Breast epithelium (tissue), 4 donors: ENCODE data around the gene FAM219B. TPM values are rescaled to one million over a fixed set of nuclear protein-coding genes. Genes with fewer than 3 reads are reported as not detected.
"Not testable (repeated sequence)": the region's sequence is repeated elsewhere in the genome, so short reads cannot be mapped to it uniquely, and the experiment has no call there.

ENCODE experiments used
- DNase-seq, 2 donors: peaks; one replicate each; pipeline ENCODE4 v3.0.0-alpha.2; 2019; ENCODE audit warnings: low spot score in 2 of 2
- H3K27ac ChIP-seq, 2 donors: fragments of 200-600 bp; sonication (generic) in 1 of 2; one replicate each; pipeline ENCODE4 v1.5.1; 2016 to 2019; ENCODE audit warnings: mild to moderate bottlenecking in 1 of 2
- H3K27me3 ChIP-seq, 2 donors: fragments of 200-600 bp; sonication (generic) in 1 of 2; one replicate each; pipeline versions ENCODE4 v1.5.1 to v1.6.0; 2017 to 2019; ENCODE audit warnings: control low read depth in 1 of 2, mild to moderate bottlenecking in 1 of 2
- H3K36me3 ChIP-seq: fragments of 200-600 bp; one replicate; pipeline ENCODE4 v1.5.1; 2019
- H3K4me1 ChIP-seq, 2 donors: fragments of 200-600 bp; sonication (generic); one replicate each; pipeline ENCODE4 v1.5.1; 2016 to 2019; ENCODE audit warnings: control low read depth in 1 of 2
- H3K4me3 ChIP-seq, 3 donors: fragments of 200-600 bp; sonication (generic); 1 replicate in 2 of 3; 2 replicates in 1 of 3; pipeline ENCODE4 v1.5.1; 2016 to 2019; ENCODE audit warnings: mild to moderate bottlenecking in 3 of 3, moderate library complexity in 2 of 3
- H3K9me3 ChIP-seq, 2 donors: fragments of 200-600 bp; sonication (generic) in 1 of 2; one replicate each; pipeline ENCODE4 v1.5.1; 2016 to 2019; ENCODE audit warnings: control low read depth in 1 of 2
- POLR2A ChIP-seq: fragments of 450-650 bp; IDR thresholded peaks from one replicate; pipeline ENCODE4 v1.6.1; 2016; ENCODE audit warnings: antibody characterized with exemption, mild to moderate bottlenecking, moderate library complexity
- POLR2AphosphoS5 ChIP-seq, 3 donors: sonication (generic); formaldehyde crosslinking; IDR thresholded peaks; one replicate each; pipeline ENCODE4 v1.6.1; 2017; ENCODE audit warnings: antibody characterized with exemption in 3 of 3
- intact Hi-C: fragments of 100-400 bp; cut with DNase I; formaldehyde crosslinking; loops from one replicate; pipeline ENCODE4 v1.15.1; 2023; ENCODE audit warnings: low total_unique reads
- total RNA-seq, 3 donors: library from RNA; depleted of rRNA; stranded (reverse); fragments of >200 nt; gene quantifications; one replicate each; pipeline ENCODE4 v1.1.0, GENCODE V29; 2016
- TF ChIP-seq, protein P1 (sequence below), 3 donors: fragments of 450-650 bp; IDR thresholded peaks; one replicate each; pipeline ENCODE4 v1.5.1; 2016 to 2017; ENCODE audit warnings: antibody characterized with exemption in 3 of 3, mild to moderate bottlenecking in 3 of 3, moderate library complexity in 3 of 3

Gene FAM219B
- total RNA-seq, 3 donors from 2014 or later, result 51.4 to 72.0 (median 54.1) TPM

DNA sequence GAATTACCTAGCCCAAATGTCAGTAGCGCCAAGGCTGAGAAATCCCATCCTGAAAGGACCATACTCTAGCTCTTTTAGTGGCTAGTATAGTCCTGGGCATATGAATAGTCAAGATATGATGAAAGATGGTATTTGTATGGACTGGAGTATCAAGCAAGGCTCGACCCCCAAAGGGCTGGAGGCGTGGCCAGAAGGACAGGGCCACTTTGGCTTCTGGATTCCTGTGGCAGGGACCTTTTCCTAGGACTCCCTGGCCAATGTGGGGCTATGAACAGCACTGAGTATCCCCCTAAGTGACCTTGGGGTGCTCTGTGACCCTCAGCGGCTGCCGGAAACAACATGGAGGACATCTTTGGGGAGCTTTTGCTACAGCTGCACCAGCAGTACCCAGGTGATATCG is 10.8 kb downstream of the FAM219B start:
- H3K27ac ChIP-seq, result no peak overlapping the region
- no peaks in the 10 kb centered on the region for H3K27me3 ChIP-seq
- DNase-seq, result no peak
- no peaks in the 10 kb centered on the region for H3K4me1 ChIP-seq
- no peaks in the 10 kb centered on the region for H3K9me3 ChIP-seq
- no peaks in the 10 kb centered on the region for H3K36me3 ChIP-seq
- intact Hi-C loops, result no loop called here
- no peak overlapping the region for H3K4me3 ChIP-seq
- TF ChIP-seq POLR2AphosphoS5 (IDR thresholded peaks at IDR 0.05), result no peak
- TF ChIP-seq, protein P1, sequence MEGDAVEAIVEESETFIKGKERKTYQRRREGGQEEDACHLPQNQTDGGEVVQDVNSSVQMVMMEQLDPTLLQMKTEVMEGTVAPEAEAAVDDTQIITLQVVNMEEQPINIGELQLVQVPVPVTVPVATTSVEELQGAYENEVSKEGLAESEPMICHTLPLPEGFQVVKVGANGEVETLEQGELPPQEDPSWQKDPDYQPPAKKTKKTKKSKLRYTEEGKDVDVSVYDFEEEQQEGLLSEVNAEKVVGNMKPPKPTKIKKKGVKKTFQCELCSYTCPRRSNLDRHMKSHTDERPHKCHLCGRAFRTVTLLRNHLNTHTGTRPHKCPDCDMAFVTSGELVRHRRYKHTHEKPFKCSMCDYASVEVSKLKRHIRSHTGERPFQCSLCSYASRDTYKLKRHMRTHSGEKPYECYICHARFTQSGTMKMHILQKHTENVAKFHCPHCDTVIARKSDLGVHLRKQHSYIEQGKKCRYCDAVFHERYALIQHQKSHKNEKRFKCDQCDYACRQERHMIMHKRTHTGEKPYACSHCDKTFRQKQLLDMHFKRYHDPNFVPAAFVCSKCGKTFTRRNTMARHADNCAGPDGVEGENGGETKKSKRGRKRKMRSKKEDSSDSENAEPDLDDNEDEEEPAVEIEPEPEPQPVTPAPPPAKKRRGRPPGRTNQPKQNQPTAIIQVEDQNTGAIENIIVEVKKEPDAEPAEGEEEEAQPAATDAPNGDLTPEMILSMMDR (IDR thresholded peaks at IDR 0.05), result no peak
- TF ChIP-seq POLR2A, result no peak

DNA sequence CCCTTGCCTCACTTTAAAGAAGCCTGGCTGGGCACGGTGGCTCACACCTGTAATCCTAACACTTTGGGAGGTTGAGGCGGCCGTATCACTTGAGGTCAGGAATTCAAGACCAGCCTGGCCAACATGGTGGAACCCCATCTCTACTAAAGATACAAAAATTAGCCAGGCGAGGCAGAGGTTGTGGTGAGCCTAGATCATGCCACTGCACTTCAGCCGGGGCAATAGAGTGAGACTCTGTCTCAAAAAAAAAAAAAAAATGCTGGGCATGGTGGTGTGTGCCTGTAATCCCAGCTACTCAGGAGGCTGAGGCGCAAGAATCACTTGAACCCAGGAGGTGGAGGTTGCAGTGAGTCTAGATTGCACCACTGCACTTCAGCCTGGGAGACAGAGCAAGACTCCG is 12.3 kb downstream of the FAM219B start:
- intact Hi-C loops, H3K27me3 ChIP-seq, H3K36me3 ChIP-seq, H3K9me3 ChIP-seq, DNase-seq, H3K27ac ChIP-seq, H3K4me1 ChIP-seq, H3K4me3 ChIP-seq: not testable (repeated sequence)

DNA sequence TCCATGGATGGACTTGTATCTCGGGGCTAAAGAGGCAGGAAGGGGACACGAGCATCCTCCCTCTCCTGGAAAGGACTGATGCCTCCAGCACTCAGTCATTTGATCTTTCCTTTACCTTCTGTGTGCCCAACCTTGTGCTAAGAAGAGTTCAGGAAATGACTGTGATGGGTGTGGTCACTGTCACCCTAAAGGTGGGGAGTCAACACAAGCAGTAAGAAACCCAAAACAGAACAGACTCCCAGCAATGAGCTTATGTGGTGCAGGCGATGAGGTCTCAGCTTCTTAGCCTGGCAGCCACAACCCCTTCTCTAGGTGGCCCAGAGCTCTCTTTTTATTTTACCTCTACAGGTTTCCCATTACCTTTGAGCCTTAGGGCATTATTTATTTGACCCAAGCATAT is 13.0 kb downstream of the FAM219B start:
- DNase-seq, result no peak
- Histone ChIP-seq H3K27ac (no peak overlapping the region), H3K27me3 (no peaks in the 10 kb centered on the region), H3K9me3 (no peaks in the 10 kb centered on the region), H3K36me3 (no peaks in the 10 kb centered on the region), H3K4me1 (peaks cover 0 to 7% of the 10 kb centered on the region in 2 donors), H3K4me3 (no peak overlapping the region)
- TF ChIP-seq POLR2AphosphoS5 (IDR thresholded peaks at IDR 0.05) (no peak), POLR2A (no peak)
- TF ChIP-seq, protein P1 (IDR thresholded peaks at IDR 0.05), result no peak
- intact Hi-C loops, result no loop called here

DNA sequence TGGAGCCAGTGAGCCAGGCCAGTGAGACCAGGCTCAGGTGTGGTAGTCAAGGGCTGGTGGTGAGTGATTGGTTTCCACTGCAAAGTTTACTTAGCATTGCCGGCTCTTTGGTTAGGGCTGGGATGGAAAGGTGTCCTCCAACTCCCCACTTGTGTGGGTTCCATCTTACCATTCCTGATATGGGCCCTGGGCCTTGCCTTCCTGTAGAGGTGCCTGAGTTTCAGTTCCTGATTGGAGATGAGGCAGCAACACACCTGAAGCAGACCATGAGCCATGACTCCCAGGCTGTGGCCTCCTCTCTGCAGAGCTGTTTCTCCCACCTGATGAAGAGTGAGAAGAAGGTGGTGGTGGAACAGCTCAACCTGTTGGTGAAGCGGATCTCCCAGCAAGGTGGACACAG is 13.7 kb downstream of the FAM219B start:
- intact Hi-C loops, result no loop called here
- Histone ChIP-seq H3K4me3 (no peak overlapping the region), H3K27me3 (no peaks in the 10 kb centered on the region), H3K27ac (no peak overlapping the region), H3K36me3 (no peaks in the 10 kb centered on the region), H3K4me1 (peaks cover 0 to 7% of the 10 kb centered on the region in 2 donors), H3K9me3 (no peaks in the 10 kb centered on the region)
- DNase-seq, result no peak
- no peak for TF ChIP-seq POLR2A
- TF ChIP-seq POLR2AphosphoS5 (IDR thresholded peaks at IDR 0.05), result no peak
- TF ChIP-seq, protein P1 (IDR thresholded peaks at IDR 0.05), result no peak

DNA sequence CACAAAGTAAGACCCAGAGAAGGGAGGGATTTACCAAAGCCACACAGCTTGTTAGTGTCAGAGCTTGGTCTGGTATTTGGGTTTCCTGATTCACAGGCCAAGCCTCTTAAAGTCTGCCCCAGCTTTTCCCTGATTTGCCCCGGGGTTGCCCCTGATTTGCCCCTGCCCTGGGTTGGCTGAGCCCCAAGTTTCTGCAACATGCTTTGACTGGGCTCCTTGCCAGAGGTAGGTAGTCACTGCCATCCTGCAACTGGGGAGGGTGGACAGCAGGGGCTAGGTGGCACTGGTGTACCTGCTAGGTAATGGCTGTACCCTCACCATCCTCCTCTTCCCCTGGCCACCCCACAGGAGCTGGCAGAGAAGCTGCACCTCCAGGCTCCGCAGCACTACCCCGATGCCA is 14.3 kb downstream of the FAM219B start:
- H3K27ac ChIP-seq, result no peak overlapping the region
- H3K27me3 ChIP-seq, result no peaks in the 10 kb centered on the region
- no peak overlapping the region for H3K4me3 ChIP-seq
- TF ChIP-seq POLR2A (no peak), POLR2AphosphoS5 (IDR thresholded peaks at IDR 0.05) (no peak)
- TF ChIP-seq, protein P1 (IDR thresholded peaks at IDR 0.05), result no peak
- DNase-seq, result no peak
- no peaks in the 10 kb centered on the region for H3K36me3 ChIP-seq
- no peaks in the 10 kb centered on the region for H3K9me3 ChIP-seq
- intact Hi-C loops, result no loop called here
- peaks cover 0 to 7% of the 10 kb centered on the region in 2 donors for H3K4me1 ChIP-seq

DNA sequence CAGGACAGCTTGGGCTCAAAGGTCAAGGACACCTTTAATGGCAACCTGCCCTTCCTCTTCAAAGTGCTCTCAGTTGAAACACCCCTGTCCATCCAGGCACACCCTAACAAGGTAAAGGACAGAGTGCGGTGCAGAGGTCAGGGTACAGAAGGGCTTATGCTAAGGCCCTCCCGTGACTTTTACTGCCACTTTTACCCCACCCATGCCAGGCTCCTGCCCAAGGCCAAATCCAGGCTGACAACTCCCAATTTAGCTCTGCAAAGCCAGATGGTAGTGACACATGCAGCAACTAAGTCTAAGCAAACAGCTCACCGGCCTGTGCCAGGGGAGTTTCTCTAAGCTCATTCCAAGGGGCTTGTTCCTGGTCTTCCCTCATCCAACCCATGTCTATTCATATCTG is 15.2 kb downstream of the FAM219B start:
- Histone ChIP-seq H3K27ac (no peak overlapping the region), H3K9me3 (no peaks in the 10 kb centered on the region), H3K4me1 (peaks cover 0 to 7% of the 10 kb centered on the region in 2 donors), H3K4me3 (no peak overlapping the region), H3K27me3 (no peaks in the 10 kb centered on the region), H3K36me3 (no peaks in the 10 kb centered on the region)
- intact Hi-C loops, result no loop called here
- no peak for DNase-seq
- TF ChIP-seq POLR2AphosphoS5 (IDR thresholded peaks at IDR 0.05), result no peak
- TF ChIP-seq, protein P1 (IDR thresholded peaks at IDR 0.05), result no peak
